ENCODE results near the gene BCL6. TPM values are rescaled to one million over a fixed set of nuclear protein-coding genes. Genes with fewer than 3 reads are reported as not detected.

BCL6 gene
- total and polyA plus RNA-seq, 2 experiments from 2014 or later: 32.0 to 46.5 TPM

- DNase-seq (ENCODE audit: low spot score): no peak
- Histone ChIP-seq H3K27me3 (no peaks in the 10 kb centered on the region), H3K27ac (no peak overlapping the region), H3K79me2 (no peaks in the 10 kb centered on the region), H3K36me3 (replicated peaks; ENCODE audit: insufficient read depth, low read depth) (no peaks in the 10 kb centered on the region), H3K9me3 (ENCODE audit: low read depth) (no peaks in the 10 kb centered on the region), H3K4me1 (ENCODE audit: insufficient read depth) (no peaks in the 10 kb centered on the region), H3K9me2 (replicated peaks; ENCODE audit: insufficient read depth) (no peaks in the 10 kb centered on the region), H3K4me2 (no peak overlapping the region), H2AFZ (no peak overlapping the region), H3K4me3 (no peak overlapping the region), H4K20me1 (ENCODE audit: insufficient read depth, poor library complexity, severe bottlenecking) (no peaks in the 10 kb centered on the region)
- no peak for TF ChIP-seq EZH2phosphoT487 (IDR thresholded peaks at IDR 0.05; ENCODE audit: low read depth, severe bottlenecking, unreplicated experiment)
- TF ChIP-seq, protein P1, sequence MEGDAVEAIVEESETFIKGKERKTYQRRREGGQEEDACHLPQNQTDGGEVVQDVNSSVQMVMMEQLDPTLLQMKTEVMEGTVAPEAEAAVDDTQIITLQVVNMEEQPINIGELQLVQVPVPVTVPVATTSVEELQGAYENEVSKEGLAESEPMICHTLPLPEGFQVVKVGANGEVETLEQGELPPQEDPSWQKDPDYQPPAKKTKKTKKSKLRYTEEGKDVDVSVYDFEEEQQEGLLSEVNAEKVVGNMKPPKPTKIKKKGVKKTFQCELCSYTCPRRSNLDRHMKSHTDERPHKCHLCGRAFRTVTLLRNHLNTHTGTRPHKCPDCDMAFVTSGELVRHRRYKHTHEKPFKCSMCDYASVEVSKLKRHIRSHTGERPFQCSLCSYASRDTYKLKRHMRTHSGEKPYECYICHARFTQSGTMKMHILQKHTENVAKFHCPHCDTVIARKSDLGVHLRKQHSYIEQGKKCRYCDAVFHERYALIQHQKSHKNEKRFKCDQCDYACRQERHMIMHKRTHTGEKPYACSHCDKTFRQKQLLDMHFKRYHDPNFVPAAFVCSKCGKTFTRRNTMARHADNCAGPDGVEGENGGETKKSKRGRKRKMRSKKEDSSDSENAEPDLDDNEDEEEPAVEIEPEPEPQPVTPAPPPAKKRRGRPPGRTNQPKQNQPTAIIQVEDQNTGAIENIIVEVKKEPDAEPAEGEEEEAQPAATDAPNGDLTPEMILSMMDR (IDR thresholded peaks at IDR 0.05; ENCODE audit: poor library complexity): no peak
- TF ChIP-seq EZH2 (IDR thresholded peaks at IDR 0.05; ENCODE audit: borderline replicate concordance): no peak
- 89% methylated on average over 19 of the region's 19 CpGs for WGBS (ENCODE audit: low lambda C conversion rate, missing lambda C conversion rate)
Measured at GRCh38 chr3:187773233-187774184, 28.2 kb upstream of the BCL6 start.

- no peak overlapping the region for H3K27ac ChIP-seq
- no peaks in the 10 kb centered on the region for H3K27me3 ChIP-seq
Measured at GRCh38 chr3:187770224-187770623, 25.0 kb upstream of the BCL6 start.

GRCh38 chr3:187769771-187770170, 24.5 kb upstream of the BCL6 start:
- 65% methylated on average over 2 of the region's 2 CpGs for WGBS (ENCODE audit: low lambda C conversion rate, missing lambda C conversion rate)
- Histone ChIP-seq H3K9me2 (replicated peaks; ENCODE audit: insufficient read depth) (no peaks in the 10 kb centered on the region), H3K27ac (no peak overlapping the region), H3K4me3 (no peak overlapping the region), H3K4me1 (ENCODE audit: insufficient read depth) (no peaks in the 10 kb centered on the region), H3K27me3 (no peaks in the 10 kb centered on the region), H3K36me3 (replicated peaks; ENCODE audit: insufficient read depth, low read depth) (no peaks in the 10 kb centered on the region), H4K20me1 (ENCODE audit: insufficient read depth, poor library complexity, severe bottlenecking) (no peaks in the 10 kb centered on the region), H3K4me2 (no peak overlapping the region), H3K79me2 (no peaks in the 10 kb centered on the region), H3K9me3 (ENCODE audit: low read depth) (no peaks in the 10 kb centered on the region), H2AFZ (no peak overlapping the region)
- TF ChIP-seq EZH2 (IDR thresholded peaks at IDR 0.05; ENCODE audit: borderline replicate concordance): no peak
- TF ChIP-seq EZH2phosphoT487 (IDR thresholded peaks at IDR 0.05; ENCODE audit: low read depth, severe bottlenecking, unreplicated experiment): no peak
- TF ChIP-seq, protein P1 (IDR thresholded peaks at IDR 0.05; ENCODE audit: poor library complexity): no peak
- DNase-seq (ENCODE audit: low spot score): no peak

More at GRCh38 chr3:187770224-187770623, 25.0 kb upstream of the BCL6 start:
- H3K4me1 ChIP-seq (ENCODE audit: insufficient read depth): no peaks in the 10 kb centered on the region
- no peaks in the 10 kb centered on the region for H4K20me1 ChIP-seq (ENCODE audit: insufficient read depth, poor library complexity, severe bottlenecking)
- H3K9me3 ChIP-seq (ENCODE audit: low read depth): no peaks in the 10 kb centered on the region
- no peak overlapping the region for H3K4me2 ChIP-seq
- no peaks in the 10 kb centered on the region for H3K36me3 ChIP-seq (replicated peaks; ENCODE audit: insufficient read depth, low read depth)
- H2AFZ ChIP-seq: no peak overlapping the region
- TF ChIP-seq EZH2 (IDR thresholded peaks at IDR 0.05; ENCODE audit: borderline replicate concordance) (no peak), EZH2phosphoT487 (IDR thresholded peaks at IDR 0.05; ENCODE audit: low read depth, severe bottlenecking, unreplicated experiment) (no peak)
- TF ChIP-seq, protein P1 (IDR thresholded peaks at IDR 0.05; ENCODE audit: poor library complexity): no peak
- no peaks in the 10 kb centered on the region for H3K79me2 ChIP-seq
- no peak for DNase-seq (ENCODE audit: low spot score)
- WGBS (ENCODE audit: low lambda C conversion rate, missing lambda C conversion rate): 95% methylated on average over 1 of the region's 1 CpG
- H3K4me3 ChIP-seq: no peak overlapping the region
- no peaks in the 10 kb centered on the region for H3K9me2 ChIP-seq (replicated peaks; ENCODE audit: insufficient read depth)

Measured in hepatocyte (in vitro differentiated cells).